Stimulated activated CD4-positive, alpha-beta T cell treated with anti-CD3 and anti-CD28 coated beads, Interleukin-2, amount 100 ng/mL, for 24 hours (primary cell): ENCODE measurements around the gene TAF3.
A peak's percentile ranks its signal among the peaks of the same experiment; 100 is the strongest.
"Not testable (repeated sequence)": the region's sequence is repeated elsewhere in the genome, so short reads cannot be mapped to it uniquely, and the experiment has no call there.

Experiments used
- DNase-seq, 2 donors: peaks; one replicate each; pipeline ENCODE4 v3.0.0-alpha.2; 2020

TAF3 gene

DNA sequence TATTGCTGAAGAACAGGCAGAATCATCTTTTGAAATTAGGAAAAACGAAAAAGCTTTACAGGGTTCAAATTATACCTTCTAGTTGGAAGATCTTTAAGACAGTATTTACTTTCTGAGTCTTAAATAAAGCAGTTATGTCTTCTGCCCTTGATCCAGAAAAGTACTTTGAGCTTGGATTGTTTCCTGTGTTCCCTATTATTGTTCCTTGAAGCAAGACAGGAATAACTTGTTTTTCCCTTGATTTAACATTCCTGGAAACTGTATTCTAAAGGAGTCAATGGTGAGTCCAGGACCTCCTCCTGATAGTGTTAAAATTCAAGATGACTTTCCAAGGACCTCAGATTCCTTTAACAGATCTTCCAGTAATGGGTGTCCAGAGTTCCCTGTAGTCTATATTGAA lies 161.9 kb downstream of the TAF3 start:
- DNase-seq, result no peak

DNA sequence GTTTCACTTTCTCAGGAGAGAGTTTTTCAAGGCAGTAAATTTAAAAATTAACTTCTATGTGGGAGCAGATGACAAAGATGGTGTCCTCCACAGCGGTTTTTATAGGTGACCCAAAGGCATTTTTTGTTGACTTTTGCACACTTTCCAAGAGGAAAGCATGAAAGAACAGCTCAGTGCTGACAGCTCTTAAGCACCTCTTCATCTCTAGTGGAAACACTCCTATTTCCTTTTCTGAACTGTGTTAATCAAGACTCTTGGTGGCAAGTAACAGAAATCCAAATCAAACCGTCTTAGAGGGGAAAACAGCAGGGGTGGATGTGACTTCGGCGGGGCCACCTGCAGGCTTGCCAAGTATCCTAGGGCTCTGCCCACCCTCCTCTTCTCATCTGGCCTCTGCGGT lies 164.4 kb downstream of the TAF3 start:
- DNase-seq, result no peak

DNA sequence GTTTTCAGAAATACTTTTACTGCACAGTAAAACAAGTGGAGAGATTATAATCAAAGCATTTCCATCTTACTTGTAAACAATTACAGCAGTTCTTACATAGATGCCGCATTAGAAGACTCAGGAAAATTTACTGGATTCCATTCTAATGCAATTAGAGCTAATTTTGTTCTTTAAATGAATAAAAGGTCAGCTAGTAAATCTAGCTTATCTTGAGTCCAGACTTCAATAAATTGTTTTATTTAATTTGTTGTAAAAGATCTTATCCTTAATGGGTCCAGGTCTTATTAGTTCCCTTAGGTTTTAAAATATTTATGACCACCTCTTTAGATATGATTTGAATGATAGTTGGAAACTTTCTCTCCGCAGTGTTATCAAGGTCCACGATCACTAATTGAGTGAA lies 166.0 kb downstream of the TAF3 start:
- DNase-seq, result no peak

DNA sequence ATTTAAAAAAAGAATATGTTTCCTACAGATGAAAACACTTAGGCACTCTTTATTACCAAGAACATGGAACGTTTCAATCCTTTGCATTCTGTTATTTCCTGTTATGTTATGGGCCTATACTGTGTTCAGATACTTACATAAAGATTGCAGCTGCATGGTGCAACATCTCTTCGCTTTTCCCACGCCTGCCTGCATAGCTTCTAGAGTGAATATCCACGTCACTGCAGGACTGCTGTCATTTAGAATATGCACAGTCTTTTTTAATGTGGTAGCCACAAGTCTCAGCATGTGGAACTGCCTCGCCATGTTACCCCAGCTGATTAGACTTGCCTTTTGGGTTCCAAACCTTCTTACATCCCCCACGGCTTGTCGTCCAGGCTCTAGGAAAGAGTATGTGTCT lies 166.6 kb downstream of the TAF3 start:
- no peak for DNase-seq

DNA sequence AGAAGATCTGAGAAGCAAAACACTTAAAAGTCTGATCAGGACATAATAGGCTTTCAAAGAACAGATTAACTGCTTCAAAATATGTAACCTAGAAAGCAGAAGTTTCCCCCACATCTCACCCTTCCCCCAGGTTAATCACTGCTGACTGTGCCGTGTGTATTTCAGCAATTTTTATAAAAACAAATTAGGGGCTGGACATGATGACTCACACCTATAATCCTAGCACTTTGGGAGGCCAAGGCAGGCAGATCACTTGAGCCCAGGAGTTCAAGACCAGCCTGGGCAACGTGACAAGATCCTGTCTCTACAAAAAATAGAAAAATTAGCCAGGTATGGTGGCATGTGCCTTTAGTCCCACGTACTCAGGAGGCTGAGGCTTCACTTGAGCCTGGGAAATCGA lies 168.5 kb downstream of the TAF3 start:
- no peak for DNase-seq

DNA sequence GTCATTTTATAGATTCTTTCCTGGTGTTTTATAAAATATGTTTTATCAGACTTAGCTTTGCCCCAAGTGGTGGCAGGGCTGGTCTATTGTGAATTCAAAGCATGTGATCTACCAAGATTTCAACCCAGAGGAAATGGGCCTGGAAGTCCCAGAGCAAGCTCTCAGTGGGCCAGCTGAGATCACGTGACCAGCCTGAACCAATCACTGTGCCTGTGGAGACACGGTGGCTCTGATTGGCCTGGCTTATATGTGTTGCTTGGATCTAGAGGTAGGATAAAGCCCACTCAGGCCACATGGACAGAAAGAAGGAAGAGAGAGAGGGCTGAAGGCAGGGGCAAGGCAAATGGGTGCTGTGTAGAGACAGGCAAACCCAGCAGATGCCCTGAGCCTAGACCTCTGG lies 170.7 kb downstream of the TAF3 start:
- no peak for DNase-seq

DNA sequence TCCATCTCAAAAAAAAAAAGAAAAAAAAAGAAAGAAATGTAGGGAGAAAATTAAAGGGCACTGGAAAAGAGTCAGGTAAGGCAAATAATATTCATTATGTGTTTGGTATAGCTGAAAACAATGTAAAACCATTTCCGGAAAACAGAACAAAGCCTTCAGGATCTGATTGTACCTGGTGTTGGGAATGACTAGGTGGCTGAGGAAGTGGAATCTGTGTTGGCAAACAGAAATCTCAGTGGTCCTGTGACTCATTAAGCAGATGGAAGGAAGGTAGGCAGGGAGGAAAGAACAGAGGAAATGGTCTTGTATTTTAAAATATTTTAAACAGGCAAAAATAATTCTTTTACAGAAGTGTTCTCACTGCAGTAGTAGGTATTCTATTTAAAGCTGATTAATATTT lies 180.5 kb downstream of the TAF3 start:
- DNase-seq, result no peak

DNA sequence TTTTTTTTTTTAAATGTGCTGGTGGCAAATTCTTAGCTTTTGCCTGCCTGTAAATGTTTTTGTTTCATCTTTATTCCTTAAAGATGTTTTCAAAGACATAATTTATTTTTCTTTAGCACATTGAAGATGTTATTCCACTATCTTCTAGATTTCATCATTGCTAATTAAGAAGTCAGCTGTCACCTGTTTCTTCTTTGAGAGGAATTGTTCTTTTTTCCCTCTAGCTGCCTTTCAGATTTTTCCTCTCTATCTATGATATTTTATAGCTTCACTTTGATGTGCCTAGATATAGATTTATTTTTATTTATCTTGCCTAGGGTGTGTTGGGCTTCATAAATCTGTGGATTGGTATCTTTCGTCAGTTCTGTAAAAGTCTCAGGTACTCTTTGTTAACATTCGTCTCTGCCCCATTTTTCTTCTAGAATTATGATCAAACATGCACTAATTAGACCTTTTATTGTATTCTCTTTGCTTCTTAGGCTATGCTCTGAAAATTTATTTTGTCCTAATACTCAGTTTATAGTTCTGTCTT lies 186.2 kb downstream of the TAF3 start:
- DNase-seq, result no peak

DNA sequence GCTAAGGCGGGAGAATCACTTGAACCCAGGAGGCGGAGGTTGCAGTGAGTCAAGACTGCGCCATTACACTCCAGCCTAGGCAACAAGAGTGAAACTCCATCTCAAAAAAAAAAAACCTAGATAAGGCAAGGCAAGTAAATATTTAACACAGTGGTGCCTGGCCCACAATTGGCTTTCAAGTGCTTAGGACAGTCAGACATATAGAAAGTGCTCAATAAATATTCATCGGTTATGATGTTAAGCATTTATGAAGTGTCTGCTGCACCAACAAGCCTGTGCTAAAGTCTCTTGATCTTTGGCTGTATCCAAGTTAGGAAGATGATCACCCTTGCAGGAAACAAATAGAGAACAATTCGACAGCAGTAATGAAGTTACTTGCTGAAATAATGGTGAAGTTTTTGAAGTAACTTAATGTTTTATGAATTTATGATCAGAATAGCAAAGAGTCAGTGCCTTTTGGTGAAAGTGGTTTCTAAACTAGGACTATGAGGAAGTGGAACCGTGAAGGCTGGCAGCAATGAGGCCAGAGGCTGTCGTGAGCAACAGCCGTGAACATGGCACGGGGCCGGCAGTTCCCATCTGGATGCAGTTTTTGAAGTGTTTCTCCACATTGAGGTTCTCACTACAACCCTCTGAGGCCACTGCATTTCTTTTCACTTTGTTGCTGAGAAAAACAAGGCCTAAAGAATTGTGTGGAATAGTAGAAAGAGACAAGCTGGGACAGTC lies 188.1 kb downstream of the TAF3 start:
- no peak for DNase-seq

DNA sequence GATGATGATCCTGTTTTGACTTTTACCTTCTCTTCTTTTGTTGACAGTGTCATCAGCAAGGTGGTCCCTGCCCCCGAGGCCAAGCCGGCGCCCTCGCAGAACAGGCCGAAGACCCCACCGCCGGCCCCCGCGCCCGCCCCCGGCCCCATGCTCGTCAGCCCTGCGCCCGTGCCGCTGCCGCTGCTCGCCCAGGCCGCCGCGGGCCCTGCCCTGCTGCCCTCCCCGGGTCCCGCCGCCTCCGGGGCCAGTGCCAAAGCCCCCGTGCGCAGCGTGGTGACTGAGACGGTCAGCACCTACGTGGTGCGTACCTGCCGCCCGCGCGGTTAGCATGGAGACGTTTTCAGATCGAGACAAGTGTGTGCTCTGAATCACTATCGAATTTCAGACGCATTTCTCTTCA lies 190.7 kb downstream of the TAF3 start:
- DNase-seq, result no peak

DNA sequence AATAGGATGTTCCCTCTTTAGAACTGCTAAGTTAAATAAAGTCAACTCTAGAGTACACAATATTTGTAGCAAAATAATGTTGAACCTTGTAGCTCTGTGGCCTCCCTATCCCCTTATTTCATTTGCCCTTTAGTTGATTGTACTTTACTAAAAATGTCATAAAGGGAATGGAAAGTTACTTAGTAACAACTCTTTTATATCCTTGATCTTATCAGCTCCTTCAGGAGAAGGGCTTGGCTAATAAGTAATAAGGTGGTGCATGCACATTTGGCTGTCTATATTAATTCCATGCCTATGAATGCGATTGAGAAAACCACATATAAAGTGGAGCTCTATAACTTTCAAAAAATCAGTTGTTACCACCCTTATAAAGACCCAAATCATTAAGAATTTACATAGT lies 194.7 kb downstream of the TAF3 start:
- no peak for DNase-seq

DNA sequence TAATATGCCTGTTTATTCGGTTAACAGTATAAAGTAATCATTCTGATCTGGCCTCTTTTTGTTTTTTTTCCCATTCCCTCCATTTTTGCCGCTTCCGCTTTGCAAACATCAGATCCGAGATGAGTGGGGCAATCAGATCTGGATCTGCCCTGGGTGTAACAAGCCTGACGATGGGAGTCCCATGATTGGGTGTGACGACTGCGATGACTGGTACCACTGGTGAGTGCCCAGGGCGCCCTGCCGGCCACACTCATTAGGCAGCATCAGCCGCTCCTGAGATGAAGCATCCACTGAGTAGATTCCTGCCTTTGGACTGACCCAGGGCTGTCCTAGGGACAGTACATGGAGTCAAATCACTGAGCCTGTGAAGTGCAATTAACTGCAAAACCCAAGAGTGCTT lies 195.3 kb downstream of the TAF3 start:
- no peak for DNase-seq

DNA sequence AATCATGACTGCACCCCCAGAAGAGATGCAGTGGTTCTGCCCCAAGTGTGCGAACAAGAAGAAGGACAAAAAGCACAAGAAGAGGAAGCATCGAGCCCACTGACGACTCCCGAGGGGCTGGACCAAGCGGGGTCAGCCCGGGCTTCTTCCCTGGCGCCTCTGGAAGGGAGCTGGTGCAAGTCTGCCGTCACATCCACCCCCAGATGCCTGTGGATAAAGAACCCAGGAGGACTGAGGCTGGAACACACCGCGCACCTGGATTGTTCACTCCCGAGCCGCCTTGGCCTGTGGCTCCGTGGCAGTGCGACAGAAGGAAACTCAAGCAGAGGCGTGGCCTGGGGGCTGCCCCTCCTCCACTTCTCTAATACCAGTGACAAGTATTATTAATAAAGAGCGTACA lies 196.3 kb downstream of the TAF3 start:
- DNase-seq, result no peak

DNA sequence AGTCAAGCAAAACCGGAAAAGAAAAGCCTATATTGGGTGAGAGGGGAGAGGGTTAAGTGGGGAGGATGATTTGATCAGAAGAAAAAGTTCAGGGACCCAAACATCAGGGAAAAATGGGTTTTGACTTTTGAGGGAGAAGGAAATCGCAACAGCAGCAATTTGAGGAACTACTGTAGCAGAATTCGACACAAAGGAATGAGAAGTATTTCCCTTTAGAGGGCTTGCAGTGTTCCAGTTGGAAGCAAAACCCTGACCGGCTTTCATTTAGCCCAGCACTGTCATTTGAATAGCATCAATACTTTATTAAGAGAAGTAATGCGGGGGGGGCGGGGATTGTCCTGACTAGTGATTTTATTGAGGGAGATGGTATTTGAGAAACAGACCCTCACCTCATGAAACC lies 199.0 kb downstream of the TAF3 start:
- no peak for DNase-seq

DNA sequence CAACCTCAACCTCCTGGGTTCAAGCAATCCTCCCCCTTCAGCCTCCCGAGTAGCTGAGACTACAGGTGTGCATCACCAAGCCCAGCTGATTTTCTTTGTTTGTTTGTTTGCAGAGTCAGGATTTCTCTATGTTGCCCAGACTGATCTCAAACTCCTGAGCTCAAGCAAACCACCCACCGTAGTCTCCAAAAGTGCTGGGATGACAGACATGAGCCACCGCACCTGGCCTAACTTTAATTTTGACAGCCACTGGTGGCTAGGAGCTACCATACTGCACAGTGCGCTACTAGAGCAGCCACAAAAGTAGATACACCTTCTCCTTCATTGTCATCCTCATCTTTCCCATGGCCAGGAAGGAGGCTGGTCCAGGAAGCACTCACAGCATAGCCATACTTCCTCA lies 205.0 kb downstream of the TAF3 start:
- no peak for DNase-seq

DNA sequence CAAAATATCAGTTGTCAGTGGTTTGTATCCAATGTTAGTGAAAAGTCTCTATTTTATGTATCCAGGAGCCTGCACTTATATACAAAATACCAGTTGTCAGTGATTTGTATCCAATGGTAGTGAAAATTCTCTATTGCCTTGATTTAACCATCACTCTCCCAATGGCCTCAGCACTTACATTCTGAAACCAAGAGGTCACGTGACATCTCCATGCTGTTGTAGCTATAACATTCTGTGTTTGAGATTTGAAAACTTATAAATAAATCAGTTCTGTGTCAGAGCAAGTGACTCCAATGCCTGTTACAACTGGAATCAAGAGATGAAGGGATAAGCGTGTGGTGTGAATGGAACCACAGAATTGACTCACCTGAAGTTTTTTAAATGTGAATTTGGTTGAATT lies 205.5 kb downstream of the TAF3 start:
- DNase-seq, result no peak

DNA sequence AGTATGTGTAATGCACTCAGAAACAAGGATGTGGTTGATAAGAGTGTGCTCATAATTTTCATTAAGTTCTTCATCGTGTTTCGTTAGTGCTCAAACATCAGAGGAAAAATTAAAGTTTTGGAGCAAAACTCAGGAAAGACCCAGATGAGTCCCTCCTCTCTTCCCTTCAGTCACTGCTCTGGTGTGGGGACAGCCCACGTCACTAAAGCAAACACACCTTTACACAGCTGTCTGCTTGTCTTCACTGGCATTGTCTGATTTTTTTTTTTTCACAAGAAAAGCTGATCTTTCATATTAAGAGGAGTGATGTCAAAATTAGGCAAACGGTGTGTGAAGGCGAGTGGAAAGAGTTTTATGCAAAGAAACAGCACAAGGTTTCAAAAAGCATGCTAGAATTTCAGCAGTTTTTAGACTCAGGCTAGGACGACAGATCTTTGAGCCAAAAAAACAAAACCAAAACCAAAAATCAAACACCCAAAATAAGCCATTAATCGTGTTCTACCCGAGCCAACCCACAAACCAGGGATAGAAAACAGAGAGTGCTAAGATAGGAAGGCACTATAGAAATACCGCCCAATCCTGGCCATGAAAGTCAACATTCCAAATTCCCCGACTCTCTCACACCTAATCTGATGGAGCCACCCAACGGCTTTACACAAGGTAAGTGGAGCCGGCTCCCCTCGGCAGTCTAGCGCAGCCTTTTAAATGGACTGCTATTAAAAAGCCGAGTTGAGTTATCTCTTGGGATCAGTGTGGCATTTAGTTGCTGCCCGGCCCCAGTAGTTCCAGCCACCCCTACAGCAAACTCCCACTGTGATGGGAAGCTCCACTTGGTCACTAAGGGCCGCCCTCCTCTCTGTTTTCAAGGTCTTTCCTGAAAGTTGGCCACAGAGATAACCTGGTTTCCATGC lies 208.3 kb downstream of the TAF3 start:
- DNase-seq, result no peak

DNA sequence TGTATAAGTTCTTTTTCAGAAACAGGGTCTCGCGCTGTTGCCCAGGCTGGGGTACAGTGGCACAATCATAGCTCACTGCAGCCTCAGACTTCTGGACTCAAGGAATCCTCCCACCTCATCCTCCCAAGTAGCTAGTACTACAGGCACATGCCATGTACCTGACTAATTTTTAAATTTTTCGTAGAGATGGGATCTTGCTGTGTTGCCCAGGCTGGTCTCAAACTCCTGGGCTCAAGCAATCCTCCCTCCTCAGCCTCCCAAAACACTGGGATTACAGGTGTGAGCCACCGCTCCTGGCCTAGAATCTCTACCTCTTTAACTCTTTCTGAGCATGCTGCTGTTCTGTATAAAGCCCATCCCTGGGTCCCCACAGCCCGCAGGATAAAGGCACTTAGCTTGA lies 212.9 kb downstream of the TAF3 start:
- not testable (repeated sequence) for DNase-seq

DNA sequence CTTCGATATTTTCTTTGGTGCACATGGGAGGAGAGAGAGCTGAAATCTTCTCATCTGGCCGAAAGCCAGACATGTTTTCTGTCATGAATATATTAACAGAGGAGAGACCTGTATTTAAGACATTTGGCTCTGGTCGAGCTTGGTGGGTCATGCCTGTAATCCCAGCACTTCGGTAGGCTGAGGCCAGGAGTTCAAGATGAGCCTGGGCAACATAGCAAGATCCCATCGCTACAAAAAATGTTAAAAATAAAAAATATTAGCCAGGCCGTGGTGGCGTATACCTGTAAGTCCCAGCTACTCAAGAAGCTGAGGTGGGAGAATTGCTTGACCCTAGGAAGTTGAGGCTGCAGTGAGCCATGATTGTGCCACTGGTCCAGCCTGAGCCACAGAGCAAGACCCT lies 214.3 kb downstream of the TAF3 start:
- DNase-seq, result no peak

DNA sequence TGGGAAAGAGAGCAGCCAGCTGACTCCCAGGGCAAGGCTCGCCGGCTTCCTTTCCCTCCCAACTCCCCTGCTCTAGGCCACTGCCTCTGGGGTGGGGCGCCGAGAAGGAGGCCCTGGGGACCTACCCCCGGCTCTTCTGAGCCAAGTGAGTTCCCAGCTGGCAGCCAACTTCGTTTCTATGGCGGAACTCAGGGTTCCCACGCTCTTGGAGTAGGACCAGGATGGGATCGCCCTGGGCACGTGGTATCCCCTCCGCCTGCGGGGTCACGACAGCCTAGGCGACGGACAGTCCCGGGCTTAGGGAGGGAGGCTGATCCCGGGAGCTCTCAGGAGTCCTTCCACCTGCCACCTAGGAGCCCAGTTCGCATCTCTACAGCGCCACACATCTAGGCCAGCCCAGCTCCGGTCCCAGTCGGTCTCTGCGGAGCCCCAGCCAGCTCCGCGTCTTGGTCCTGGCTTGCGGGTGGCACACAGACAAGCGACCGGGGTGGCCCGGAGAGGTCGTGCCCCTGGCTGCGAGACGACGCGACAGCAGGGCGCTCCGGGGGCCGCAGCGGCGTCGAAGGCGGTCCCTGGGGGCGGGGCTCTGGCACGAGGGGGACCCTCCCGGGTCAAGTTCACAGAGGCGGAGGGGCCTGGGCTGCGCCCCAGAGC lies 215.6 kb downstream of the TAF3 start:
- peak in 1 of 2 donors; percentile 22 for DNase-seq

DNA sequence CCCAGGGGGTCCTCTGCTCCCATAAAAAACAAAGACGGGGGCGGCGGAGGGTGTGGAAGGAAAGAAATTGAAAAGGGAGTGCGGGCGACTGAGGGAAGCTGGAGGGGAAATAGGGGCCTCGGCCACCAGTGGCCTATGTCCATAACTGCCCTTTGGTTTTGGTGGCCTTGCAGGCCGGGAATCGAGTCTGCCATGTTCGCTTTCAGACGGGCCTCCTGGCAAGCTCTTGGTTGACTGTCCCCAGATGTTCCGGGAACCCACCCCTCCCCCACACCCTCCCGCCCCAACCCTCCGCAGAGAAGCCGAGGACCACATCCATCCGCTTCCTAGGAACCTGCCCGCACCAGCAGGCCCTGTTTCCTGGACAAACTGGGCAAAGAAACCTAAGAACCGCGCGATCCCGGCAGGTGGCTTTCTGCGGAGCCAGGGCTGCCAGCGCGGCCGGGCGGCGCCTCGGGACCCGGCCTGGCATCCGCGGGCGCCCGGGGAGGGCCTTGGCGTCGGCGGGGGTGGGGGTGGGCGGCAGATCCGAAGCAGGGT lies 216.2 kb downstream of the TAF3 start:
- DNase-seq, result peak in 1 of 2 donors; percentile 27

DNA sequence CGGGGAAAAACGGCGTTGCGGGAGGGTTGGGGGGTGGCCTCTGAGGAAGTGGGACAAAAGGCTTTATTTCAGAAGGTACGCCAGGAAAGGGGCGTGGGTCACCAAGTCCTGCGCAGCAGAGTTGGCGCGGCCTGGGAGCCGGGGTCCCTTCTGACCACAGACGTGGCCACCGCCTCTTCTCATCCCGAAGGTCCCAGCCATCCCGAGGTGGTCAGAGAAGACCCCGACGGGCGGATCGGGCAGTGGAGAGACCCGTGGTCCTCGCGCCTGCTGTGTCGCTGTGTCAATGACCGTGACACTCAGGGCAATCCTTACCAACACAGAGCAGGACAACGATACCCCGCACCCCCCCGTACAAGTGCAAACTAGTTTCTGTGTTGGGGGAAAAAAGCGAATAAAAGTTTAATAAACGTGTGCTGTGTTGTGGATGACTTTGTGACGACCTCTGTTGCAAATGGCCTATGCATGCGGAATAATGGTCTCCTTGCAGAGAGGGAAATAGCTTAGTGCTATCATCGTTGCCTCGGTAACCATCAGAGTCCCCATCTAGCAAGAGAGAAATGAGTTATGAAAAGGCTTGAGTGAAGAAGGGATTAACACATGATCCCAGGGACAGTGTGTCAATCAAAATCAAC lies 216.8 kb downstream of the TAF3 start:
- DNase-seq, result no peak
